Endodermal cell (in vitro differentiated cells): ENCODE data around the gene MIB2. TPM values are rescaled to one million over a fixed set of nuclear protein-coding genes. Genes with fewer than 3 reads are reported as not detected.
"Not testable (repeated sequence)": the region's sequence is repeated elsewhere in the genome, so short reads cannot be mapped to it uniquely, and the experiment has no call there.

Experiments
- DNase-seq: peaks from one replicate; pipeline ENCODE4 v3.0.0-alpha.2; 2017
- H3K27ac ChIP-seq: 2 replicates; pipeline ENCODE4 v1.5.1; 2013; ENCODE audit warnings: mild to moderate bottlenecking, low read depth, low read length, moderate library complexity
- H3K27me3 ChIP-seq: 2 replicates; pipeline ENCODE4 v1.6.1; 2013; ENCODE audit warnings: mild to moderate bottlenecking, low read length, moderate library complexity; ENCODE audit not compliant: insufficient read depth, control insufficient read depth, poor library complexity, severe bottlenecking
- H3K36me3 ChIP-seq: 2 replicates; pipeline ENCODE4 v1.7.0; 2013; ENCODE audit warnings: mild to moderate bottlenecking, low read length, moderate library complexity; ENCODE audit not compliant: control insufficient read depth, insufficient read depth
- H3K4me1 ChIP-seq: one replicate; pipeline ENCODE4 v1.7.0; 2013; ENCODE audit warnings: low read length; ENCODE audit not compliant: control insufficient read depth, insufficient read depth
- H3K4me3 ChIP-seq: 2 replicates; pipeline ENCODE4 v1.5.1; 2013; ENCODE audit warnings: mild to moderate bottlenecking, low read length, moderate library complexity
- H3K9ac ChIP-seq: 2 replicates; pipeline ENCODE4 v1.6.1; 2013; ENCODE audit warnings: mild to moderate bottlenecking, low read length, moderate library complexity; ENCODE audit not compliant: poor library complexity, severe bottlenecking; ENCODE audit errors: extremely low read depth
- H3K9me3 ChIP-seq: 2 replicates; pipeline ENCODE4 v1.6.1; 2013; ENCODE audit warnings: mild to moderate bottlenecking, low read length, moderate library complexity; ENCODE audit not compliant: control insufficient read depth
- H3K27ac Mint-ChIP-seq: 2 replicates; pipeline ENCODE4 v1.8.0; 2020; ENCODE audit warnings: mixed read lengths
- H3K27me3 Mint-ChIP-seq: 2 replicates; pipeline ENCODE4 v1.8.0; 2021; ENCODE audit warnings: mild to moderate bottlenecking, mixed read lengths; ENCODE audit not compliant: insufficient read depth
- H3K36me3 Mint-ChIP-seq: 2 replicates; pipeline ENCODE4 v1.8.0; 2020; ENCODE audit warnings: low read depth, mixed read lengths
- H3K4me1 Mint-ChIP-seq: 2 replicates; pipeline ENCODE4 v1.8.0; 2020; ENCODE audit warnings: mixed read lengths
- H3K4me3 Mint-ChIP-seq: 2 replicates; pipeline ENCODE4 v1.8.0; 2020; ENCODE audit warnings: mild to moderate bottlenecking, moderate library complexity, mixed read lengths
- H3K9me3 Mint-ChIP-seq: 2 replicates; pipeline ENCODE4 v1.8.0; 2020; ENCODE audit warnings: mild to moderate bottlenecking, mixed read lengths
- WGBS, 2 experiments: methylation state at CpG; one replicate each; pipeline versions ENCODE4 v1.1.5 to v1.1.7; 2013; ENCODE audit warnings: missing lambda C conversion rate in 2 of 2, mixed read lengths in 1 of 2; ENCODE audit not compliant: insufficient coverage in 1 of 2, insufficient read length in 1 of 2; 5-methylcytosine and 5-hydroxymethylcytosine counted together
- total RNA-seq, 2 donors: library from RNA; stranded (reverse); fragmentation: NEBNext Ultra II Directional in 1 of 2; extraction: Animal tissue kit (Norgen Biotek cat#: 25700) in 1 of 2; gene quantifications; 2 replicates in 1 of 2; 3 replicates in 1 of 2; pipeline ENCODE4 v1.2.1, GENCODE V29; 2021
- TF ChIP-seq, protein P1 (sequence below): fragments of 200-600 bp; sonication (generic); conservative IDR thresholded peaks from 2 replicates; pipeline ENCODE4 v1.5.0; 2021; ENCODE audit warnings: antibody characterized with exemption, mild to moderate bottlenecking

MIB2 gene
- total RNA-seq, 2 donors from 2014 or later, result 77.4 to 97.9 TPM

GRCh38 chr1:1658583-1659549, 43.6 kb downstream of the MIB2 start, which contains the start of gene CDK11B:
Gene CDK11B (minus strand): TSS chr1:1659004. CDS start chr1:1657485, 1,519 bp downstream.
- peaks cover 21% of the 10 kb centered on the region for H3K36me3 Mint-ChIP-seq

DNA sequence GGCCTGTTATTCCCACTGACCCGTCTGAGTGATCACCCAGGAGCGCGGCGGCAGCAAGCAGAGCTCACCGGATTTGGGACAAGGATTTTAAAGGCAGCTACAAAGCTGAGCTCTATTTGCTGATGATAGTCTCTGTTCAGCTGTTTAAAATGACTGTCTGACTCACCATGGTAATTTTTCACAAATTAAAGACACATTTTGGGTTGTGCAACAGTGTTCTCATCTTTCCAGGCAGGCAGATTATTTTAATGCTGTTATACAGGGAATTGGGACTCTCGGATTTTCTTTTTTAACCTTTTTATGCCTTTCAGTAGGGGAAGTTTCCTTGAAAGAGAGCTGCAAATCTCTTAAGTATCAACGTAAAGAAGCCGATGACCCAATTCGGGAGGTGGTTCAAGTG, 47.1 kb downstream of the MIB2 start:
- not testable (repeated sequence) for H3K9me3 ChIP-seq, H3K27me3 ChIP-seq, H3K27ac ChIP-seq, H3K9me3 Mint-ChIP-seq, H3K4me1 Mint-ChIP-seq, H3K4me3 ChIP-seq, H3K4me1 ChIP-seq, H3K27me3 Mint-ChIP-seq, H3K27ac Mint-ChIP-seq, H3K9ac ChIP-seq, DNase-seq, H3K4me3 Mint-ChIP-seq
- WGBS, 2 experiments, result 99 to 100% methylated on average over 2 to 3 of the region's 9 CpGs
- peaks cover 14% of the 10 kb centered on the region for H3K36me3 Mint-ChIP-seq
- H3K36me3 ChIP-seq, result peaks cover 17% of the 10 kb centered on the region

More at GRCh38 chr1:1658583-1659549, 43.6 kb downstream of the MIB2 start, which contains the start of gene CDK11B:
- TF ChIP-seq, protein P1, sequence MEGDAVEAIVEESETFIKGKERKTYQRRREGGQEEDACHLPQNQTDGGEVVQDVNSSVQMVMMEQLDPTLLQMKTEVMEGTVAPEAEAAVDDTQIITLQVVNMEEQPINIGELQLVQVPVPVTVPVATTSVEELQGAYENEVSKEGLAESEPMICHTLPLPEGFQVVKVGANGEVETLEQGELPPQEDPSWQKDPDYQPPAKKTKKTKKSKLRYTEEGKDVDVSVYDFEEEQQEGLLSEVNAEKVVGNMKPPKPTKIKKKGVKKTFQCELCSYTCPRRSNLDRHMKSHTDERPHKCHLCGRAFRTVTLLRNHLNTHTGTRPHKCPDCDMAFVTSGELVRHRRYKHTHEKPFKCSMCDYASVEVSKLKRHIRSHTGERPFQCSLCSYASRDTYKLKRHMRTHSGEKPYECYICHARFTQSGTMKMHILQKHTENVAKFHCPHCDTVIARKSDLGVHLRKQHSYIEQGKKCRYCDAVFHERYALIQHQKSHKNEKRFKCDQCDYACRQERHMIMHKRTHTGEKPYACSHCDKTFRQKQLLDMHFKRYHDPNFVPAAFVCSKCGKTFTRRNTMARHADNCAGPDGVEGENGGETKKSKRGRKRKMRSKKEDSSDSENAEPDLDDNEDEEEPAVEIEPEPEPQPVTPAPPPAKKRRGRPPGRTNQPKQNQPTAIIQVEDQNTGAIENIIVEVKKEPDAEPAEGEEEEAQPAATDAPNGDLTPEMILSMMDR, result peak; percentile 62
- Histone ChIP-seq H3K9ac (peak within 1 kb of the TSS; percentile 77), H3K4me3 (peak within 1 kb of the TSS; percentile 73), H3K36me3 (peaks cover 31% of the 10 kb centered on the region), H3K27ac (peak within 1 kb of the TSS; percentile 93)
- not testable (repeated sequence) for H3K4me1 Mint-ChIP-seq, H3K4me1 ChIP-seq, H3K27me3 ChIP-seq, H3K9me3 ChIP-seq, H3K9me3 Mint-ChIP-seq, H3K27me3 Mint-ChIP-seq
- Mint-ChIP-seq H3K27ac (peak within 1 kb of the TSS; percentile 100), H3K4me3 (peak within 1 kb of the TSS; percentile 86)
- WGBS, 2 experiments, result 0% methylated on average over 13 to 56 of the region's 96 CpGs
- peak; percentile 97 for DNase-seq

GRCh38 chr1:1662830-1663560, 47.7 kb downstream of the MIB2 start:
- not testable (repeated sequence) for H3K4me1 Mint-ChIP-seq, H3K9me3 ChIP-seq, H3K4me3 Mint-ChIP-seq, H3K9me3 Mint-ChIP-seq, H3K27me3 Mint-ChIP-seq, H3K27ac ChIP-seq, H3K4me1 ChIP-seq, H3K27me3 ChIP-seq, H3K4me3 ChIP-seq, H3K27ac Mint-ChIP-seq, DNase-seq, H3K9ac ChIP-seq
- H3K36me3 ChIP-seq, result peaks cover 17% of the 10 kb centered on the region
- WGBS, 2 experiments, result 95 to 96% methylated on average over 3 to 13 of the region's 15 CpGs
- peaks cover 17% of the 10 kb centered on the region for H3K36me3 Mint-ChIP-seq

DNA sequence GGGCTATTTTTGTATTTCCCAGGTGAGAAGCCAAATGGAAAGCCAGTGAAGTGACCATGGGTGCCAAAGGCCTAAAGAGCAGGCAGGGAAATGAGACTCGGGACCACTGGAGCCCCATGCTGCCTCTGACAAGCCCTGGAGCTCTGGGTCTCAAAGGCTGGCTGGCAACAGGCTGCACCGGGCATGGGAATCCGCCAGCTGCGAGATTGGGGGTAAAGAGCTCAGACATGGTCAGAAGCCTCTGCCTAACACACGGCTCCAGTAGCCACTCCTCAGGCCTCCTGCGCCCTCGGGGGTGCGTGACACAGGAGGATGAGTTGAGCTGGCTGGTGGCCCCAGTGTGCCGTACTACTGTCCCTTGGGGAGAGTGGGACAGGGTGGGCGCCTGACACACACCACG, 49.0 kb downstream of the MIB2 start:
- not testable (repeated sequence) for H3K4me1 Mint-ChIP-seq, DNase-seq, H3K27ac ChIP-seq, H3K4me3 Mint-ChIP-seq, H3K27me3 Mint-ChIP-seq, H3K27me3 ChIP-seq, H3K4me1 ChIP-seq, H3K27ac Mint-ChIP-seq, H3K9ac ChIP-seq, H3K9me3 ChIP-seq, H3K9me3 Mint-ChIP-seq, H3K4me3 ChIP-seq
- peaks cover 23% of the 10 kb centered on the region for H3K36me3 ChIP-seq
- peaks cover 24% of the 10 kb centered on the region for H3K36me3 Mint-ChIP-seq
- no CpG with 5 or more reads among the region's 11 CpGs for WGBS, 2 experiments
